GM10266 (cell line): ENCODE data around the gene FER.
A peak's percentile ranks its signal among the peaks of the same experiment; 100 is the strongest.

Experiments used
- DNase-seq: peaks from one replicate; pipeline ENCODE4 v3.0.0; 2012; ENCODE audit errors: extremely low spot score
- TF ChIP-seq, protein P1 (sequence below): IDR thresholded peaks from 2 replicates; pipeline ENCODE4 v1.5.1; 2012; ENCODE audit warnings: mild to moderate bottlenecking, low read depth; ENCODE audit not compliant: control insufficient read depth, insufficient read depth; ENCODE audit errors: missing control alignments

Gene FER

GRCh38 chr5:108919591-108920326 is 172.1 kb downstream of the FER start:
- peak; percentile 3 for DNase-seq
- TF ChIP-seq, protein P1, sequence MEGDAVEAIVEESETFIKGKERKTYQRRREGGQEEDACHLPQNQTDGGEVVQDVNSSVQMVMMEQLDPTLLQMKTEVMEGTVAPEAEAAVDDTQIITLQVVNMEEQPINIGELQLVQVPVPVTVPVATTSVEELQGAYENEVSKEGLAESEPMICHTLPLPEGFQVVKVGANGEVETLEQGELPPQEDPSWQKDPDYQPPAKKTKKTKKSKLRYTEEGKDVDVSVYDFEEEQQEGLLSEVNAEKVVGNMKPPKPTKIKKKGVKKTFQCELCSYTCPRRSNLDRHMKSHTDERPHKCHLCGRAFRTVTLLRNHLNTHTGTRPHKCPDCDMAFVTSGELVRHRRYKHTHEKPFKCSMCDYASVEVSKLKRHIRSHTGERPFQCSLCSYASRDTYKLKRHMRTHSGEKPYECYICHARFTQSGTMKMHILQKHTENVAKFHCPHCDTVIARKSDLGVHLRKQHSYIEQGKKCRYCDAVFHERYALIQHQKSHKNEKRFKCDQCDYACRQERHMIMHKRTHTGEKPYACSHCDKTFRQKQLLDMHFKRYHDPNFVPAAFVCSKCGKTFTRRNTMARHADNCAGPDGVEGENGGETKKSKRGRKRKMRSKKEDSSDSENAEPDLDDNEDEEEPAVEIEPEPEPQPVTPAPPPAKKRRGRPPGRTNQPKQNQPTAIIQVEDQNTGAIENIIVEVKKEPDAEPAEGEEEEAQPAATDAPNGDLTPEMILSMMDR = peak; percentile 11

- TF ChIP-seq, protein P1 = no peak
- DNase-seq = no peak
Observed at GRCh38 chr5:108924457-108924961, 176.8 kb downstream of the FER start.

DNA sequence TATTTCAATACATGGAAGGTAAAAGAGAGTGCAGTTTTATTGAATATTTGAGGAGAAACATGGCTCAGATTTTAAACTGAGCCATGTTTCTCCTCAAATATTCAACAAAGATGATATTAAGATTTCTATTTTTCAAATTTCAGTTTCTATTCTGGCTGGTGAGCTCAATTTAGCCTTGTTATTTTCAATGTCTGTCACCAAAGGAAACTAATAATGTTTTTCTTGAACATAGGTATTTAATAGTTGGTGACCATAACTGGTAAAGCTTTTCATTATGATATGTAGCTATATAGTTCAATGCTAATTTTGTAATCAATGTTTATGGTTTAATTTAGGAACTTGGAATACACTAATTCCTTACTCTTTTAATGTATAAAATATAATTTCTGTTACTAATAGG is 177.4 kb downstream of the FER start:
- TF ChIP-seq, protein P1 = no peak
- DNase-seq = no peak

GRCh38 chr5:108930107-108930506 is 182.4 kb downstream of the FER start:
- TF ChIP-seq, protein P1 = no peak
- DNase-seq = no peak

DNA sequence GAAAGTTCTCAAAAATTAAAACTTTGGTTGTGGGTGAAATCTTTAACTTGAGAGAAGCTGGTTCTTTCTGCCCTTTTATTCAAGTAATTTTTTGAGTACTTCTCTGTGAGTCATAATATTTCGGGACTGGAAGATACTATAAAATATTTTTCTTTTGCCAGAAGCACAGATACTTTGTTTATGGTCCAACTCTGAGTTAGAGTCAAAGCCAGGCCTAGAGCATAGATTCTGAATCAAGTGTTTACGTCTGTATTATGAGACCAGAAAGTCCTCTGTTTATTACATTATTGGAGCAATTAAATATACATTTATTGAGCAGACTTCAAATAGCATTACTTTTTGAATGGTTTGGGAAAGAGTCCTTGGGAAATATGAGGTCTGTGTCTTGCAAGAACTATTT is 187.9 kb downstream of the FER start:
- TF ChIP-seq, protein P1 = no peak
- no peak for DNase-seq

DNA sequence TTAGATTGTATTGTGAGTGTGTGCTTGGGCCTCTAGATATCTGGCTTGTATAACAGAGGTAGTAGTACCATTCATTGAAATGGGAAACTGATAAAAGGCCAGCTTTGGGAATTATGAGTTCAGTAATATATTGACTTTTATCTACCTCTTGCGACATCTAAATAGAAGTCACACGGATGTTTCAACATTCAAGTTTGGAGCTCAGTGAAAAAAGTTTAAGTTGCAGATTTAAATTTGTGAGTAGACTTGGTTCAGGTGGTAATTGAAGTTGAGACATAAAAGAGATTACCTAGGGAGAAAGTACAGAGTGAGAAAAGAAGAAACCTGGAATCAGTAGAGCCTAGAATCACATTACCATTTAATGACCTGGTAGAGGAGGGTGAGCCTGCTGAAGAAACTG is 189.5 kb downstream of the FER start:
- no peak for DNase-seq
- TF ChIP-seq, protein P1 = no peak

DNA sequence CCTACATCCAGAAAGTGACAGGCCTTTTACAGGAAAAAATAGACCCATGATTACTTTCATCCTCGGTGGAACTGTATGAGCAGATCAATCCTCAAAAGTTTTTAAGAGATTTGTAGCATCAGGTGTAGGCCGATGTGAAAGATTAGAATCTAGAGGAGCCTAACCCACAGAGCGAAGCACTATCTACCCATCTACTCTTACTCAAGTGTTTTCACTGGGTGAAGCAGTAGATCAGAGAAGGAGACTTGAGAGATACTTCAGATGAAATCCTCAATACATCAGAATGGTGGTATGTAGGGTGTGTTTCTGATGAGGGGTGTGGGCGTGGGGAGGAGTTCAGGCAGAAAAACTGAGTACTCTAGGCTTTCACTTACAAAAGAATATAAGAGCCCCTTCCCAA is 192.8 kb downstream of the FER start:
- TF ChIP-seq, protein P1 = no peak
- no peak for DNase-seq
